CD4-positive, alpha-beta T cell (primary cell): ENCODE data around the gene TCFL5. TPM values are rescaled to one million over a fixed set of nuclear protein-coding genes. Genes with fewer than 3 reads are reported as not detected.

ENCODE experiments used
- ATAC-seq: fragments of 200-7000 bp; cut with Tn5 transposase; one replicate; pipeline ENCODE4 v1.10.0; 2022; ENCODE audit warnings: mild to moderate bottlenecking; ENCODE audit not compliant: poor library complexity
- CTCF ChIA-PET: fragments of 350-600 bp; sonication (Branson Sonifier 250); formaldehyde crosslinking; loops from one replicate; lab custom pipeline; 2021; ENCODE audit warnings: antibody characterized with exemption, inconsistent platforms; lab: Charles Lee
- POLR2A ChIA-PET: fragments of 350-600 bp; sonication (Branson Sonifier 250); formaldehyde crosslinking; loops from one replicate; lab custom pipeline; 2021; ENCODE audit warnings: antibody characterized with exemption, inconsistent platforms; lab: Charles Lee
- DNase-seq, 14 experiments: peaks; one replicate each; pipeline ENCODE4 v3.0.0-alpha.2; 2013 to 2020; ENCODE audit warnings: mixed read lengths in 2 of 14
- H3K27ac ChIP-seq, 2 donors: one replicate each; pipeline versions ENCODE4 v1.5.1 to v1.7.0; 2013; ENCODE audit warnings: low read length in 2 of 2, low read depth in 1 of 2, mild to moderate bottlenecking in 1 of 2
- H3K27me3 ChIP-seq, 2 experiments: 1 replicate in 1 of 2; 2 replicates in 1 of 2; pipeline versions ENCODE4 v1.6.1 to v1.7.0; 2013; ENCODE audit warnings: low read length in 2 of 2, control low read depth in 1 of 2, mild to moderate bottlenecking in 1 of 2, moderate library complexity in 1 of 2; ENCODE audit not compliant: insufficient read depth in 2 of 2, control insufficient read depth in 1 of 2
- H3K36me3 ChIP-seq: one replicate; pipeline ENCODE4 v1.6.1; 2013; ENCODE audit warnings: low read length, control low read depth; ENCODE audit not compliant: insufficient read depth
- H3K4me1 ChIP-seq: one replicate; pipeline ENCODE4 v1.6.1; 2013; ENCODE audit warnings: low read length, control low read depth; ENCODE audit not compliant: insufficient read depth
- H3K4me3 ChIP-seq: one replicate; pipeline ENCODE4 v1.5.1; 2013; ENCODE audit warnings: mild to moderate bottlenecking, low read length, moderate library complexity
- H3K9me3 ChIP-seq, 2 experiments: 1 replicate in 1 of 2; 2 replicates in 1 of 2; pipeline versions ENCODE4 v1.6.1 to v1.7.0; 2013; ENCODE audit warnings: low read length in 2 of 2, mild to moderate bottlenecking in 2 of 2, control low read depth in 1 of 2, moderate library complexity in 1 of 2; ENCODE audit not compliant: control insufficient read depth in 1 of 2, insufficient read depth in 1 of 2
- H3K27ac Mint-ChIP-seq: one replicate; pipeline ENCODE4 v1.8.0; 2020; ENCODE audit warnings: mixed read lengths
- H3K27me3 Mint-ChIP-seq: one replicate; pipeline ENCODE4 v1.8.0; 2021; ENCODE audit warnings: mixed read lengths
- H3K36me3 Mint-ChIP-seq: one replicate; pipeline ENCODE4 v1.8.0; 2021; ENCODE audit warnings: low read depth, mixed read lengths
- H3K4me1 Mint-ChIP-seq: one replicate; pipeline ENCODE4 v1.8.0; 2021; ENCODE audit warnings: low read depth, mixed read lengths
- H3K4me3 Mint-ChIP-seq: one replicate; pipeline ENCODE4 v1.8.0; 2020; ENCODE audit warnings: mild to moderate bottlenecking, mixed read lengths
- H3K9me3 Mint-ChIP-seq: one replicate; pipeline ENCODE4 v1.8.0; 2020; ENCODE audit warnings: mixed read lengths
- CTCF ChIP-seq: fragments of 200-600 bp; IDR thresholded peaks from one replicate; pipeline ENCODE4 v1.8.0; 2022; ENCODE audit warnings: antibody characterized with exemption, mild to moderate bottlenecking
- intact Hi-C, 2 experiments: fragments of 100-400 bp; cut with DNase I in 1 of 2; cut with micrococcal nuclease in 1 of 2; formaldehyde crosslinking; loops; one replicate each; pipeline versions ENCODE4 v1.15.1 to v1.9.0; 2023 to 2025; cut with DNase I, micrococcal nuclease
- total RNA-seq, 174 experiments: library from RNA in 2 of 174; stranded (reverse) in 2 of 174; gene quantifications; one replicate each; pipeline ENCODE4 v1.2.3 and lab custom pipeline; 2021 to 2026

The TCFL5 gene
- total RNA-seq, 2 experiments from 2014 or later: 5.9 to 6.3 TPM

GRCh38 chr20:62880935-62881661 is 19.5 kb upstream of the TCFL5 start:
- intact Hi-C loops: no loop called here
- no peaks in the 10 kb centered on the region for H3K9me3 ChIP-seq
- H3K36me3 ChIP-seq: peaks cover 24% of the 10 kb centered on the region
- Mint-ChIP-seq H3K4me1 (peaks cover 10% of the 10 kb centered on the region), H3K27me3 (no peaks in the 10 kb centered on the region), H3K27ac (no peak overlapping the region), H3K36me3 (peaks cover 20% of the 10 kb centered on the region), H3K9me3 (no peaks in the 10 kb centered on the region), H3K4me3 (no peak overlapping the region)
- no peak overlapping the region for H3K4me3 ChIP-seq
- H3K4me1 ChIP-seq: peaks cover 10% of the 10 kb centered on the region
- no peaks in the 10 kb centered on the region for H3K27me3 ChIP-seq
- TF ChIP-seq CTCF: no peak
- no peak overlapping the region for H3K27ac ChIP-seq
- ChIA-PET CTCF (no interaction called here), POLR2A (interaction anchor here (0.8 kb wide), 1 partner anchor 10 kb away, joined by 3 read pairs; no protein-coding TSS in a partner anchor)
- no peak for DNase-seq
- no peak for ATAC-seq

- Histone ChIP-seq H3K9me3 (no peaks in the 10 kb centered on the region), H3K27ac (no peak overlapping the region), H3K36me3 (peaks cover 24% of the 10 kb centered on the region), H3K27me3 (no peaks in the 10 kb centered on the region), H3K4me3 (no peak overlapping the region), H3K4me1 (peaks cover 14% of the 10 kb centered on the region)
- ChIA-PET CTCF (no interaction called here), POLR2A (no interaction called here)
- Mint-ChIP-seq H3K4me3 (no peak overlapping the region), H3K4me1 (peaks cover 13% of the 10 kb centered on the region), H3K9me3 (no peaks in the 10 kb centered on the region), H3K36me3 (peaks cover 18% of the 10 kb centered on the region), H3K27me3 (no peaks in the 10 kb centered on the region), H3K27ac (no peak overlapping the region)
- DNase-seq: no peak
- ATAC-seq: no peak
- intact Hi-C loops: no loop called here
- TF ChIP-seq CTCF: no peak
Observed at GRCh38 chr20:62880147-62880934, 18.7 kb upstream of the TCFL5 start.

DNA sequence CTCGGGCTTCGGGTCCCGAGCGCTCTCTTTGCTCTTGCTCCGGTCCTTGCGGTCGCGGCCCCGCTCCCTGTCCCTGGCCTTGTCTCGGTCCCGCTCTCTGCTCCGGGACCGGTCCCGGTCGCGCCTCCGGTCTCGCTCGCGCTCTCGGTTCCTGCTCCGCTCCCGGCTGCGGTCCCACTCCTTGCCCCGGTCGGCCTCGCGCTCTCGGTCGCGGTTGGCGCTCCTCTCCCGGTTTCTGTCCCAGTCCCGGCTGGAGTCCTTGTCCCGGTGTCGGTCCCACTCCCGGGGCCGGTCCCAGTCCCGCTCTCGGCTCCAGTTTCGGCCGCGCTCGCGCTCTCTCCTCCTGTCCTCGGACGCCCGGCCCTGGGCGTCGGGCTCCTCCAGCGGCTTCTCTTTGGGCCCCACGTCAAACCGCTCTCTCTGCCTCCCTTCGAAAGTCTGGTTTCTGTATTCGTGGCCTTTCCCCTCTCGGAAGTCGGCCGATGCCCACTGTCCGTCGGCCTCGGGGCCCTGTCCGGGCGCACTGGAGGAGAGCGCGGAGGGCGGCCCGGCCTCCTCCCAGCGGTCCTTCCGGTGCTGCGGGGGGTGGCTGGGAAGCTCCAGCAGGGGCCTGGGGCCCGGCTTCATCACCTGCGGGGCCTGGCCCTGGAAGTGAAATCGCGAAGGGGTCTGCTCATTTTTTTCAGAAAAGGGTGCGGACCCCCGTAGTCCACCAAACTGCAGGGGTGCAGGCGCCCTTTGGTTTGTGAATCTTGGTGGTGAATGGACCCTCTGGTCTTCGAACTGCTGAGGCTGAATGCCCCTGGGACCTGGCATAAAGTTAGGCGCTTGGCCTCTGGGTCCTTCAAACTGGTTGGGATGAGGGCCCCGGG is 17.9 kb upstream of the TCFL5 start:
- intact Hi-C loops: no loop called here
- Mint-ChIP-seq H3K36me3 (peaks cover 18% of the 10 kb centered on the region), H3K27me3 (no peaks in the 10 kb centered on the region), H3K4me1 (peaks cover 14% of the 10 kb centered on the region), H3K4me3 (no peak overlapping the region), H3K9me3 (no peaks in the 10 kb centered on the region), H3K27ac (no peak overlapping the region)
- no peak for TF ChIP-seq CTCF
- Histone ChIP-seq H3K36me3 (peaks cover 22% of the 10 kb centered on the region), H3K4me1 (peaks cover 17% of the 10 kb centered on the region), H3K27ac (no peak overlapping the region), H3K9me3 (no peaks in the 10 kb centered on the region), H3K4me3 (no peak overlapping the region), H3K27me3 (no peaks in the 10 kb centered on the region)
- DNase-seq: no peak
- POLR2A ChIA-PET: no interaction called here
- CTCF ChIA-PET: no interaction called here
- no peak for ATAC-seq
